Measurements from ENCODE around the gene MARCKSL1. TPM values are rescaled to one million over a fixed set of nuclear protein-coding genes. Genes with fewer than 3 reads are reported as not detected.

The MARCKSL1 gene
- total RNA-seq, 1 experiment from 2014 or later = 91.5 TPM

GRCh38 chr1:32363713-32364112, 27.7 kb upstream of the MARCKSL1 start:
- BruUV-seq (replicated peaks) = no TSS peak
- peaks cover 18% of the 10 kb centered on the region; the same call in 1 of the 2 replicates for H3K36me3 ChIP-seq (ENCODE audit: low read depth)
- TF ChIP-seq EZH2 (IDR thresholded peaks at IDR 0.05; ENCODE audit: low read depth) = no peak
- TF ChIP-seq, protein P1, sequence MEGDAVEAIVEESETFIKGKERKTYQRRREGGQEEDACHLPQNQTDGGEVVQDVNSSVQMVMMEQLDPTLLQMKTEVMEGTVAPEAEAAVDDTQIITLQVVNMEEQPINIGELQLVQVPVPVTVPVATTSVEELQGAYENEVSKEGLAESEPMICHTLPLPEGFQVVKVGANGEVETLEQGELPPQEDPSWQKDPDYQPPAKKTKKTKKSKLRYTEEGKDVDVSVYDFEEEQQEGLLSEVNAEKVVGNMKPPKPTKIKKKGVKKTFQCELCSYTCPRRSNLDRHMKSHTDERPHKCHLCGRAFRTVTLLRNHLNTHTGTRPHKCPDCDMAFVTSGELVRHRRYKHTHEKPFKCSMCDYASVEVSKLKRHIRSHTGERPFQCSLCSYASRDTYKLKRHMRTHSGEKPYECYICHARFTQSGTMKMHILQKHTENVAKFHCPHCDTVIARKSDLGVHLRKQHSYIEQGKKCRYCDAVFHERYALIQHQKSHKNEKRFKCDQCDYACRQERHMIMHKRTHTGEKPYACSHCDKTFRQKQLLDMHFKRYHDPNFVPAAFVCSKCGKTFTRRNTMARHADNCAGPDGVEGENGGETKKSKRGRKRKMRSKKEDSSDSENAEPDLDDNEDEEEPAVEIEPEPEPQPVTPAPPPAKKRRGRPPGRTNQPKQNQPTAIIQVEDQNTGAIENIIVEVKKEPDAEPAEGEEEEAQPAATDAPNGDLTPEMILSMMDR (conservative IDR thresholded peaks at IDR 0.05) = no peak
- H3K27ac ChIP-seq = no peak overlapping the region
- H3K79me2 ChIP-seq (ENCODE audit: low read depth) = no peaks in the 10 kb centered on the region
- no peak for DNase-seq
- peaks cover 29% of the 10 kb centered on the region; the same call in 1 of the 2 replicates for H3F3A ChIP-seq (ENCODE audit: insufficient read depth, low read depth)
- H3K9me3 ChIP-seq (ENCODE audit: insufficient read depth, low read depth) = no peaks in the 10 kb centered on the region
- ChIA-PET POLR2A (ENCODE audit: unreplicated experiment) (no interaction called here), CTCF (interaction anchor here (0.5 kb wide), 1 partner anchor 126 kb away, joined by 5 read pairs; no protein-coding TSS in a partner anchor)
- no peaks in the 10 kb centered on the region for H4K20me1 ChIP-seq (ENCODE audit: insufficient read depth)
- H2AFZ ChIP-seq = no peak overlapping the region
- H3K4me1 ChIP-seq (replicated peaks; ENCODE audit: insufficient read depth) = no peaks in the 10 kb centered on the region
- intact Hi-C loops (cut with micrococcal nuclease; ENCODE audit: unreplicated experiment) = loop anchor here (2.0 kb wide), 1 partner anchor 147 kb away; no protein-coding TSS in a partner anchor
- no peaks in the 10 kb centered on the region for H3K9me2 ChIP-seq (ENCODE audit: insufficient read depth)
- H3K27me3 ChIP-seq (ENCODE audit: insufficient read depth, low read depth) = no peaks in the 10 kb centered on the region
- H3K4me2 ChIP-seq = no peak overlapping the region
- no peak overlapping the region for H3K4me3 ChIP-seq

DNA sequence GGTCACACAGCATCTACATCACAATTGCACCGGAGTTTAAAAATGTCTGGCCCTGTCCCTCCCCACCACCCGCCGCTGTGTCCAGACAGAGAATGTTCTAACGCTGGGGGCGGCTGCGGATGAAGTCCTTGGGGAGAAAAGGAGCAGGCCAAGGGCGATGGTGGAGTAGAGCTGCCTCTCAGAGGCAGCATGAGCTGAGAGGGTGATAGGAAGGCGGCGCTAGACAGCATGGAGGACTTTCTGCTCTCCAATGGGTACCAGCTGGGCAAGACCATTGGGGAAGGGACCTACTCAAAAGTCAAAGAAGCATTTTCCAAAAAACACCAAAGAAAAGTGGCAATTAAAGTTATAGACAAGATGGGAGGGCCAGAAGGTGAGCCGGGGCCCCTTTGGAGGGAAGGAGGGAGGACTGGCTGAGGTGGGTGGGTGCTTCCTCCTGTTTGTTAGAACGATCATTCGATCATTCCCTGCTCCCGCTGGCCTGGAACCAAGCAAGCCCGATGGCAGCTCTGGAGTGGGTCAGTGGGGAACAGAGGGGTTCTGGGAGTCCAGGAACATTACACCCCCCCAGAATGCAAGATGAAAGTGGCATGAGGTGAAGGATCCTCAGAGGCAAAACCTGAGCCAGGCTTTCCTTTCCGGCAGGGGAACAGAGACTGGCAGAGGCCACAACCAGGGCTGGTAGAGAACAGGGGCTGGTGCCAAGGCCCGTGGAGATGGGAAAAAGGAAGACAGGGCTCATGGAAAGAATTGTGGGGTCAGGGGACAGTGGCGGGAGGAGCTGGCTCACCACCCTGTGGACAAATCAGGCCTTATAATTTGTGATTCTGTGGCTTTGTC, 26.7 kb upstream of the MARCKSL1 start, which contains the start of the genes FAM229A and TSSK3:
Gene FAM229A, minus strand, starts transcription at position 12 of the 840 bp plus-strand sequence. CDS start 394 bp downstream, outside the sequence.
Gene TSSK3, plus strand, starts transcription at position 66 of the 840 bp plus-strand sequence. Its CDS starts 163 bp downstream, at position 229.
- Histone ChIP-seq H2AFZ (no peak within 1 kb of the TSS), H3K4me1 (replicated peaks; ENCODE audit: insufficient read depth) (no peaks in the 10 kb centered on the region), H3K9me3 (ENCODE audit: insufficient read depth, low read depth) (no peaks in the 10 kb centered on the region), H4K20me1 (ENCODE audit: insufficient read depth) (no peaks in the 10 kb centered on the region), H3K9me2 (ENCODE audit: insufficient read depth) (no peaks in the 10 kb centered on the region), H3K27ac (no peak within 1 kb of the TSS), H3K27me3 (ENCODE audit: insufficient read depth, low read depth) (no peaks in the 10 kb centered on the region), H3F3A (ENCODE audit: insufficient read depth, low read depth) (peaks cover 37% of the 10 kb centered on the region; the same call in 1 of the 2 replicates), H3K79me2 (ENCODE audit: low read depth) (no peaks in the 10 kb centered on the region), H3K4me3 (peak within 1 kb of the TSS; percentile 27; the same call in 1 of the 2 replicates), H3K36me3 (ENCODE audit: low read depth) (peaks cover 12% of the 10 kb centered on the region; the same call in 1 of the 2 replicates), H3K4me2 (peak within 1 kb of the TSS; percentile 60)
- POLR2A ChIA-PET (ENCODE audit: unreplicated experiment) = no interaction called here
- CTCF ChIA-PET = interaction anchor here (0.6 kb wide), 1 partner anchor 73 kb away, joined by 3 read pairs; no protein-coding TSS in a partner anchor
- BruUV-seq (replicated peaks) = no TSS peak
- DNase-seq = no peak
- intact Hi-C loops (cut with micrococcal nuclease; ENCODE audit: unreplicated experiment) = loop anchor here (2.0 kb wide), 1 partner anchor 146 kb away; no protein-coding TSS in a partner anchor
- no peak for TF ChIP-seq EZH2 (IDR thresholded peaks at IDR 0.05; ENCODE audit: low read depth)
- TF ChIP-seq, protein P1 (conservative IDR thresholded peaks at IDR 0.05) = no peak

- Histone ChIP-seq H2AFZ (no peak overlapping the region), H3F3A (ENCODE audit: insufficient read depth, low read depth) (peaks cover 37% of the 10 kb centered on the region; the same call in 1 of the 2 replicates), H3K36me3 (ENCODE audit: low read depth) (peaks cover 3% of the 10 kb centered on the region; the same call in 1 of the 2 replicates), H3K9me3 (ENCODE audit: insufficient read depth, low read depth) (no peaks in the 10 kb centered on the region), H3K27ac (no peak overlapping the region), H3K79me2 (ENCODE audit: low read depth) (no peaks in the 10 kb centered on the region), H3K9me2 (ENCODE audit: insufficient read depth) (no peaks in the 10 kb centered on the region), H4K20me1 (ENCODE audit: insufficient read depth) (no peaks in the 10 kb centered on the region), H3K4me1 (replicated peaks; ENCODE audit: insufficient read depth) (no peaks in the 10 kb centered on the region), H3K4me2 (peak overlapping the region; percentile 60), H3K27me3 (ENCODE audit: insufficient read depth, low read depth) (no peaks in the 10 kb centered on the region), H3K4me3 (peak overlapping the region; percentile 27; the same call in 1 of the 2 replicates)
- DNase-seq = peak in 1 of 2 experiments; percentile 35
- intact Hi-C loops (cut with micrococcal nuclease; ENCODE audit: unreplicated experiment) = loop anchor here (2.0 kb wide), 1 partner anchor 145 kb away; no protein-coding TSS in a partner anchor
- TF ChIP-seq, protein P1 (conservative IDR thresholded peaks at IDR 0.05) = no peak
- no peak for TF ChIP-seq EZH2 (IDR thresholded peaks at IDR 0.05; ENCODE audit: low read depth)
- CTCF ChIA-PET = interaction anchor here (0.6 kb wide), 1 partner anchor 72 kb away, joined by 3 read pairs; no protein-coding TSS in a partner anchor
- POLR2A ChIA-PET (ENCODE audit: unreplicated experiment) = interaction anchor here (0.6 to 0.7 kb wide), 2 partner anchors 20 to 55 kb away, joined by 3 read pairs; no protein-coding TSS in a partner anchor
- BruUV-seq (replicated peaks) = no TSS peak
Observed at GRCh38 chr1:32361674-32362473, 25.8 kb upstream of the MARCKSL1 start.

All from PC-9 (cell line).